ENCODE measurements around the gene INMT. TPM values are rescaled to one million over a fixed set of nuclear protein-coding genes. Genes with fewer than 3 reads are reported as not detected.

INMT gene
- total and polyA plus RNA-seq, 2 of the 13 experiments (the other 11 are each of a cell fraction or from before 2014, with no cell fraction given): not detected

DNA sequence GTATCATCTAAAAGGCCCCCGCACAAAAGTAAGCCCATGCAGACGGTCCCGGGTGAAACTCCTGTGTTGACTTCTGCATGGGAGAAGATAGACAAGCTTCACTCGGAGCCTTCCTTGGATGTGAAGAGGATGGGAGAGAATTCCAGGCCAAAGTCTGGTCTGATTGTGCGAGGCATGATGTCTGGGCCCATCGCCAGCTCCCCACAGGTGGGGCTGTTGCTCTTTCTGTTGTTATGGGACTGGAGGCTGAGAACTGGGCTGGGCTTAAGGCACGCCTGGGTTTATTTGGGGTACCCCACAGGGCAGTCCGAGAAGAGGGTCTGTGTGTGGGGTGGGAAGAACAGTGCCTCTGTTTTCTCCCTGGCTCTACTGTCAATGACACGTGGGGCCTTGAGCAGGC is 33.9 kb downstream of the INMT start (continued):
- TF ChIP-seq, protein P1, sequence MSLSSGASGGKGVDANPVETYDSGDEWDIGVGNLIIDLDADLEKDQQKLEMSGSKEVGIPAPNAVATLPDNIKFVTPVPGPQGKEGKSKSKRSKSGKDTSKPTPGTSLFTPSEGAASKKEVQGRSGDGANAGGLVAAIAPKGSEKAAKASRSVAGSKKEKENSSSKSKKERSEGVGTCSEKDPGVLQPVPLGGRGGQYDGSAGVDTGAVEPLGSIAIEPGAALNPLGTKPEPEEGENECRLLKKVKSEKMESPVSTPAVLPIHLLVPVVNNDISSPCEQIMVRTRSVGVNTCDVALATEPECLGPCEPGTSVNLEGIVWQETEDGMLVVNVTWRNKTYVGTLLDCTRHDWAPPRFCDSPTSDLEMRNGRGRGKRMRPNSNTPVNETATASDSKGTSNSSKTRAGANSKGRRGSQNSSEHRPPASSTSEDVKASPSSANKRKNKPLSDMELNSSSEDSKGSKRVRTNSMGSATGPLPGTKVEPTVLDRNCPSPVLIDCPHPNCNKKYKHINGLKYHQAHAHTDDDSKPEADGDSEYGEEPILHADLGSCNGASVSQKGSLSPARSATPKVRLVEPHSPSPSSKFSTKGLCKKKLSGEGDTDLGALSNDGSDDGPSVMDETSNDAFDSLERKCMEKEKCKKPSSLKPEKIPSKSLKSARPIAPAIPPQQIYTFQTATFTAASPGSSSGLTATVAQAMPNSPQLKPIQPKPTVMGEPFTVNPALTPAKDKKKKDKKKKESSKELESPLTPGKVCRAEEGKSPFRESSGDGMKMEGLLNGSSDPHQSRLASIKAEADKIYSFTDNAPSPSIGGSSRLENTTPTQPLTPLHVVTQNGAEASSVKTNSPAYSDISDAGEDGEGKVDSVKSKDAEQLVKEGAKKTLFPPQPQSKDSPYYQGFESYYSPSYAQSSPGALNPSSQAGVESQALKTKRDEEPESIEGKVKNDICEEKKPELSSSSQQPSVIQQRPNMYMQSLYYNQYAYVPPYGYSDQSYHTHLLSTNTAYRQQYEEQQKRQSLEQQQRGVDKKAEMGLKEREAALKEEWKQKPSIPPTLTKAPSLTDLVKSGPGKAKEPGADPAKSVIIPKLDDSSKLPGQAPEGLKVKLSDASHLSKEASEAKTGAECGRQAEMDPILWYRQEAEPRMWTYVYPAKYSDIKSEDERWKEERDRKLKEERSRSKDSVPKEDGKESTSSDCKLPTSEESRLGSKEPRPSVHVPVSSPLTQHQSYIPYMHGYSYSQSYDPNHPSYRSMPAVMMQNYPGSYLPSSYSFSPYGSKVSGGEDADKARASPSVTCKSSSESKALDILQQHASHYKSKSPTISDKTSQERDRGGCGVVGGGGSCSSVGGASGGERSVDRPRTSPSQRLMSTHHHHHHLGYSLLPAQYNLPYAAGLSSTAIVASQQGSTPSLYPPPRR (CRISPR knock-in tag; IDR thresholded peaks at IDR 0.05; ENCODE audit: borderline replicate concordance): no peak

DNA sequence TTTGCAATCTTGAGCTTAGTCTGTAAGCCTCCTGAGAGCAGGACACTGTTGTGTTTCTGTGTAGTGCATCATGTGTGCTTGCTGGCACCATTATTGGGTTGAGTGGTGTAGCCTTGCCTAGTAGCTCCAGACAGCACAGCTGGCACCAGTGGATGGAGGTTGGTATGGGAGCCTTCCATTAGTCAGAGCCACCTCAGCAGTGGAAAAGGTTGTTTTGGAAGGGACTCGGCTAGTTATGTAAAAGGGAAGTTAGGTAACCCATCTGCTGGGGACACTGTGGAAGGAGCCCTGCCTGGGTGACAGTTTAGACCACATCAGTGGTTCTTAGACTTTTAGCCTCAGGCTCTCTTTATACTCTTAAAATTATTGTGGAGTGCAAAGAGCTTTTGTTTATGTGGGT is 35.6 kb downstream of the INMT start:
- Histone ChIP-seq H2AFZ (ENCODE audit: low read length) (no peak overlapping the region), H3K79me2 (ENCODE audit: insufficient read depth, low read length) (no peaks in the 10 kb centered on the region), H3K27me3 (ENCODE audit: control insufficient read depth in 1 of 2, insufficient read depth in 2 of 2, low read length in 2 of 2) (peaks cover 0 to 10% of the 10 kb centered on the region in 2 experiments; a peak in 1 of 5 replicates), H3K4me1 (ENCODE audit: insufficient read depth, low read length) (no peaks in the 10 kb centered on the region), H3K36me3 (replicated peaks in 1 of 2; ENCODE audit: control insufficient read depth in 1 of 2, insufficient read depth in 2 of 2, low read length in 2 of 2) (no peaks in the 10 kb centered on the region), H3K4me2 (ENCODE audit: low read depth, low read length) (no peak overlapping the region), H4K20me1 (ENCODE audit: insufficient read depth, low read length) (no peaks in the 10 kb centered on the region), H3K27ac (ENCODE audit: extremely low read length, insufficient read depth, low read length) (no peak overlapping the region), H3K4me3 (replicated peaks in 1 of 3; ENCODE audit: insufficient read depth in 1 of 3, low read depth in 2 of 3, low read length in 3 of 3) (no peak overlapping the region), H3K9me3 (ENCODE audit: low read length) (no peaks in the 10 kb centered on the region), H3K9ac (ENCODE audit: insufficient read depth, low read depth, low read length) (no peak overlapping the region)
- FAIRE-seq (no peak), DNase-seq (ENCODE audit: low spot score) (no peak), ATAC-seq (no peak)
- CTCF ChIA-PET (ENCODE audit: low intra/inter-chr PET ratio, low total read pairs): no interaction called here
- no TSS peak for BruUV-seq (replicated peaks)
- intact Hi-C loops (cut with micrococcal nuclease; ENCODE audit: unreplicated experiment): no loop called here
- 0% methylated on average over 1 of the region's 1 CpG for WGBS (ENCODE audit: low lambda C conversion rate)
- in situ Hi-C loops (cut with HindIII; ENCODE audit: extremely low pct_ligation_motif_present, low pct_unique_long_range_greater_than_20kb): no loop called here
- TF ChIP-seq RBFOX2 (IDR thresholded peaks at IDR 0.05; ENCODE audit: low read depth, low read length): no peak
- TF ChIP-seq ZNF124 (CRISPR knock-in tag; IDR thresholded peaks at IDR 0.05): no peak
- TF ChIP-seq ZNF644 (CRISPR knock-in tag; IDR thresholded peaks at IDR 0.05; ENCODE audit: low read depth): no peak
- no peak for TF ChIP-seq KLF6 (CRISPR knock-in tag; IDR thresholded peaks at IDR 0.05)
- no peak for TF ChIP-seq PCBP2 (optimal IDR thresholded peaks at IDR 0.05; ENCODE audit: low read depth, low read length, poor library complexity, severe bottlenecking)
- TF ChIP-seq ZC3H4 (CRISPR knock-in tag; IDR thresholded peaks at IDR 0.05; ENCODE audit: borderline replicate concordance): no peak
- TF ChIP-seq ATRX (CRISPR knock-in tag; IDR thresholded peaks at IDR 0.05; ENCODE audit: borderline replicate concordance): no peak
- no peak for TF ChIP-seq ZNF580 (CRISPR knock-in tag; IDR thresholded peaks at IDR 0.05; ENCODE audit: borderline replicate concordance, low read depth)
- TF ChIP-seq NFE2L1 (CRISPR knock-in tag; IDR thresholded peaks at IDR 0.05; ENCODE audit: borderline replicate concordance): no peak
- POLR2A ChIA-PET: no interaction called here
